GM12892 (cell line): Measurements from ENCODE around the gene TMEM123.

Experiments
- POLR2A ChIP-seq: IDR thresholded peaks from 2 replicates; pipeline ENCODE4 v1.6.1; 2011; ENCODE audit warnings: low read depth, low read length, control low read depth
- POLR2AphosphoS5 ChIP-seq: IDR thresholded peaks from 2 replicates; pipeline ENCODE4 v1.6.1; 2011; ENCODE audit warnings: low read depth, low read length, control low read depth

GRCh38 chr11:102497061-102497460 is 44.5 kb upstream of the TMEM123 start:
- TF ChIP-seq POLR2A, result no peak
- TF ChIP-seq POLR2AphosphoS5, result no peak
